Liver (tissue), 9 donors: ENCODE measurements around the gene MTSS2. TPM values are rescaled to one million over a fixed set of nuclear protein-coding genes. Genes with fewer than 3 reads are reported as not detected.

ENCODE experiments used
- DNase-seq: peaks from one replicate; pipeline ENCODE4 v3.0.0-alpha.2; 2017; ENCODE audit warnings: low spot score
- H3K27ac ChIP-seq, 2 donors: one replicate each; pipeline ENCODE4 v1.7.0; 2013; ENCODE audit warnings: inconsistent platforms in 2 of 2, low read length in 2 of 2, control low read depth in 1 of 2, low read depth in 1 of 2, mild to moderate bottlenecking in 1 of 2
- H3K27me3 ChIP-seq, 4 donors: one replicate each; pipeline versions ENCODE4 v1.6.1 to v1.7.0; 2013; ENCODE audit warnings: low read length in 3 of 4, inconsistent platforms in 1 of 4, mild to moderate bottlenecking in 1 of 4, moderate library complexity in 1 of 4; ENCODE audit not compliant: control insufficient read depth in 4 of 4, insufficient read depth in 4 of 4
- H3K36me3 ChIP-seq, 4 donors: one replicate each; pipeline versions ENCODE4 v1.6.1 to v1.7.0; 2013; ENCODE audit warnings: low read length in 3 of 4, mild to moderate bottlenecking in 3 of 4, low read depth in 1 of 4, moderate library complexity in 1 of 4; ENCODE audit not compliant: control insufficient read depth in 4 of 4, insufficient read depth in 3 of 4
- H3K4me1 ChIP-seq, 4 donors: one replicate each; pipeline versions ENCODE4 v1.6.1 to v1.7.0; 2013; ENCODE audit warnings: low read length in 3 of 4, mild to moderate bottlenecking in 3 of 4, moderate library complexity in 1 of 4; ENCODE audit not compliant: control insufficient read depth in 4 of 4, insufficient read depth in 4 of 4
- H3K4me3 ChIP-seq, 3 donors: one replicate each; pipeline versions ENCODE4 v1.6.1 to v1.7.0; 2013; ENCODE audit warnings: low read length in 3 of 3, control low read depth in 1 of 3, low read depth in 1 of 3, mild to moderate bottlenecking in 1 of 3
- H3K9ac ChIP-seq, 2 donors: one replicate each; pipeline ENCODE4 v1.7.0; 2013; ENCODE audit warnings: low read length in 2 of 2, mild to moderate bottlenecking in 2 of 2, moderate library complexity in 2 of 2, control low read depth in 1 of 2, low read depth in 1 of 2
- H3K9me3 ChIP-seq, 4 donors: one replicate each; pipeline versions ENCODE4 v1.6.1 to v1.7.0; 2013; ENCODE audit warnings: low read length in 3 of 4; ENCODE audit not compliant: control insufficient read depth in 4 of 4
- CTCF ChIP-seq: fragments of 150-350 bp; IDR thresholded peaks from 2 replicates; pipeline ENCODE4 v1.5.1; 2017; ENCODE audit warnings: improper control_type of control experiment, low read depth, low read length; ENCODE audit not compliant: missing input control
- EGR1 ChIP-seq, 2 donors: IDR thresholded peaks; 2 replicates each; pipeline ENCODE4 v1.6.1; 2016 to 2018; ENCODE audit warnings: antibody characterized with exemption in 2 of 2, low read depth in 2 of 2
- FOXA1 ChIP-seq: IDR thresholded peaks from 2 replicates; pipeline ENCODE4 v1.6.1; 2016; ENCODE audit warnings: antibody characterized with exemption
- GABPA ChIP-seq, 2 donors: IDR thresholded peaks in 1 of 2; conservative IDR thresholded peaks in 1 of 2; 2 replicates each; pipeline ENCODE4 v1.6.1; 2016; ENCODE audit warnings: antibody characterized with exemption in 2 of 2, mild to moderate bottlenecking in 1 of 2, moderate library complexity in 1 of 2
- HNF4A ChIP-seq, 2 donors: conservative IDR thresholded peaks; 2 replicates each; pipeline ENCODE4 v1.6.1; 2016; ENCODE audit warnings: antibody characterized with exemption in 2 of 2, mild to moderate bottlenecking in 2 of 2
- JUND ChIP-seq, 2 donors: IDR thresholded peaks; 2 replicates each; pipeline ENCODE4 v1.6.1; 2016; ENCODE audit warnings: antibody characterized with exemption in 2 of 2
- MAX ChIP-seq: IDR thresholded peaks from 2 replicates; pipeline ENCODE4 v1.6.1; 2016; ENCODE audit warnings: antibody characterized with exemption
- NR2F2 ChIP-seq: IDR thresholded peaks from 2 replicates; pipeline ENCODE4 v1.6.1; 2016; ENCODE audit warnings: antibody characterized with exemption
- TAF1 ChIP-seq: conservative IDR thresholded peaks from 2 replicates; pipeline ENCODE4 v1.6.1; 2016; ENCODE audit warnings: antibody characterized with exemption, mild to moderate bottlenecking
- YY1 ChIP-seq: IDR thresholded peaks from 2 replicates; pipeline ENCODE4 v1.6.1; 2016; ENCODE audit warnings: antibody characterized with exemption, mild to moderate bottlenecking
- ZBTB33 ChIP-seq: IDR thresholded peaks from 2 replicates; pipeline ENCODE4 v1.6.1; 2016; ENCODE audit warnings: antibody characterized with exemption
- WGBS: extraction: QIAGEN DNeasy Blood & Tissue Kit; methylation state at CpG from one replicate; pipeline ENCODE4 v1.1.7; 2013; 5-methylcytosine and 5-hydroxymethylcytosine counted together
- polyA plus RNA-seq, 2 donors: library from polyadenylated mRNA; stranded (reverse) in 1 of 2; unstranded in 1 of 2; fragments of 200-250 nt in 1 of 2; fragments of >200 nt in 1 of 2; fragmentation: Nextera tagmentation in 1 of 2; extraction: Ambion mirVana in 1 of 2; gene quantifications; one replicate each; pipeline versions ENCODE4 v1.2.1 to v1.2.3, GENCODE V29; 2013 to 2015
- total RNA-seq, 2 donors: library from RNA; depleted of rRNA; stranded (reverse); fragments of >200 nt; gene quantifications; one replicate each; pipeline ENCODE4 v1.2.3, GENCODE V29; 2014
- donor health status: healthy.
- donor health status: healthy.
- donor health status: healthy.
- donor health status: healthy.
- donor health status: healthy.

The MTSS2 gene
- total and polyA plus RNA-seq, 4 donors: 3.8 to 95.7 (median 35.9) TPM

GRCh38 chr16:70662991-70663523, 22.8 kb downstream of the MTSS2 start:
- no peak overlapping the region for H3K9ac ChIP-seq
- no peak overlapping the region for H3K4me3 ChIP-seq
- H3K9me3 ChIP-seq: no peaks in the 10 kb centered on the region
- H3K27ac ChIP-seq: no peak overlapping the region
- no peaks in the 10 kb centered on the region for H3K27me3 ChIP-seq
- TF ChIP-seq EGR1 (IDR thresholded peaks at IDR 0.05; ENCODE audit: low read depth in 2 of 2) (no peak), ZBTB33 (no peak), GABPA (IDR thresholded peaks at IDR 0.05 in 1 of 2, conservative IDR thresholded peaks at IDR 0.05 in 1 of 2) (no peak), JUND (IDR thresholded peaks at IDR 0.05) (no peak), CTCF (no peak)
- no peak for DNase-seq
- H3K4me1 ChIP-seq: no peaks in the 10 kb centered on the region
- H3K36me3 ChIP-seq: peaks cover 33 to 45% (median 37%) of the 10 kb centered on the region in 4 donors
- WGBS: 89% methylated on average over 13 of the region's 13 CpGs

- Histone ChIP-seq H3K4me1 (no peaks in the 10 kb centered on the region), H3K27me3 (no peaks in the 10 kb centered on the region), H3K4me3 (no peak overlapping the region), H3K36me3 (peaks cover 29 to 40% (median 31%) of the 10 kb centered on the region in 4 donors), H3K9ac (no peak overlapping the region), H3K9me3 (no peaks in the 10 kb centered on the region), H3K27ac (no peak overlapping the region)
- no peak for DNase-seq
- no peak for TF ChIP-seq NR2F2
- no peak for TF ChIP-seq TAF1
- TF ChIP-seq HNF4A (conservative IDR thresholded peaks at IDR 0.05): no peak
- WGBS: 76% methylated on average over 21 of the region's 21 CpGs
These were observed 23.8 kb downstream of the MTSS2 start for GRCh38 chr16:70661918-70662641.

- Histone ChIP-seq H3K36me3 (peaks cover 24 to 35% (median 28%) of the 10 kb centered on the region in 4 donors), H3K9me3 (no peaks in the 10 kb centered on the region), H3K4me3 (no peak overlapping the region), H3K27ac (no peak overlapping the region), H3K9ac (no peak overlapping the region), H3K4me1 (no peaks in the 10 kb centered on the region), H3K27me3 (no peaks in the 10 kb centered on the region)
- no peak for TF ChIP-seq YY1
- TF ChIP-seq TAF1: no peak
- TF ChIP-seq MAX: no peak
- TF ChIP-seq FOXA1: no peak
- DNase-seq: no peak
- 81% methylated on average over 17 of the region's 17 CpGs for WGBS
These were observed 24.3 kb downstream of the MTSS2 start for GRCh38 chr16:70661534-70661917.
